GM19193 (cell line): Measurements from ENCODE around the gene NKX2-4.

Source experiments
- POLR2A ChIP-seq: IDR thresholded peaks from 4 replicates; pipeline ENCODE4 v1.6.1; 2011; ENCODE audit not compliant: insufficient read depth, insufficient read length; ENCODE audit errors: extremely low read depth

NKX2-4 gene

GRCh38 chr20:21395666-21396598 lies 1.4 kb downstream of the NKX2-4 start:
- TF ChIP-seq POLR2A, result no peak

GRCh38 chr20:21395051-21395665 lies 2.2 kb downstream of the NKX2-4 start:
- no peak for TF ChIP-seq POLR2A

- TF ChIP-seq POLR2A, result no peak
Measured at GRCh38 chr20:21394551-21394950, 2.8 kb downstream of the NKX2-4 start.

GRCh38 chr20:21393816-21394519 lies 3.4 kb downstream of the NKX2-4 start:
- no peak for TF ChIP-seq POLR2A

GRCh38 chr20:21393166-21393565 lies 4.2 kb downstream of the NKX2-4 start:
- TF ChIP-seq POLR2A, result no peak

- no peak for TF ChIP-seq POLR2A
Measured at GRCh38 chr20:21391972-21392352, 5.4 kb downstream of the NKX2-4 start.

- no peak for TF ChIP-seq POLR2A
Measured at GRCh38 chr20:21391185-21391971, 5.9 kb downstream of the NKX2-4 start.

GRCh38 chr20:21390768-21391167 lies 6.6 kb downstream of the NKX2-4 start:
- no peak for TF ChIP-seq POLR2A

- no peak for TF ChIP-seq POLR2A
Measured at GRCh38 chr20:21389368-21389767, 8.0 kb downstream of the NKX2-4 start.

DNA sequence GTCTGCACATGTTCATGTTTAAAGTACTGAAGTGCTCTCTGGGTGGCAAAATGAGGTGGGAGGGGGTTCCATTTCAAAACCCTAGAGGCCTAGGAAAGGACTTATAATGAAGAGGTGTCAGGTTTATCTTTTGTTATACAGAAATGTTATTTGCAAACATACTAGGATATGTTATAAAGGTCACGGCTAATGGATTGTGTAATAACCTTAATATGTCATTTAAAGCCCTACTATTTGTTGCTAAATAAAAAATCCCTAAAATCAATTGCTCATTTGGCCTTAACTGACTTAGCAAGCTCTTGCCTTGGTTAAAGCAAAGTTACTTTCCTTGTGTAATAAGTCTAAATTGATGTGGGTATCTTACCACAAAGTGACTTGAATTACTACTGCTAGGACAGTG lies 8.8 kb downstream of the NKX2-4 start:
- TF ChIP-seq POLR2A, result no peak

GRCh38 chr20:21387528-21387927 lies 9.8 kb downstream of the NKX2-4 start:
- TF ChIP-seq POLR2A, result no peak

GRCh38 chr20:21386111-21386510 lies 11.2 kb downstream of the NKX2-4 start:
- TF ChIP-seq POLR2A, result no peak

- no peak for TF ChIP-seq POLR2A
Measured at GRCh38 chr20:21384308-21384892, 12.9 kb downstream of the NKX2-4 start.

- TF ChIP-seq POLR2A, result no peak
Measured at GRCh38 chr20:21381619-21382018, 15.7 kb downstream of the NKX2-4 start.
